Smooth muscle cell (in vitro differentiated cells): ENCODE results near the gene ZNF625. TPM values are rescaled to one million over a fixed set of nuclear protein-coding genes. Genes with fewer than 3 reads are reported as not detected.

Source experiments
- DNase-seq: peaks from one replicate; lab custom pipeline; 2025; ENCODE audit not compliant: unreplicated experiment; lab: John Stamatoyannopoulos, UW
- H2AFZ ChIP-seq: fragments of 200-600 bp; sonication (generic); 2 replicates; pipeline ENCODE4 v1.6.0; 2016; ENCODE audit warnings: antibody characterized with exemption, low read depth, mild to moderate bottlenecking
- H3F3A ChIP-seq: fragments of 200-600 bp; sonication (generic); 2 replicates; pipeline ENCODE4 v1.6.0; 2017; ENCODE audit warnings: antibody characterized with exemption, low read depth
- H3K27ac ChIP-seq: fragments of 200-600 bp; sonication (generic); 2 replicates; pipeline ENCODE4 v1.5.1; 2016; ENCODE audit warnings: low read depth, mild to moderate bottlenecking
- H3K27me3 ChIP-seq: fragments of 200-600 bp; sonication (generic); 2 replicates; pipeline ENCODE4 v1.6.1; 2016; ENCODE audit warnings: low read depth, mild to moderate bottlenecking
- H3K36me3 ChIP-seq: fragments of 200-600 bp; sonication (generic); 2 replicates; pipeline ENCODE4 v1.5.1; 2016; ENCODE audit warnings: low read depth
- H3K4me1 ChIP-seq: fragments of 200-600 bp; sonication (generic); 2 replicates; pipeline ENCODE4 v1.5.1; 2016; ENCODE audit warnings: low read depth
- H3K4me2 ChIP-seq: fragments of 200-600 bp; sonication (generic); 2 replicates; pipeline ENCODE4 v1.6.0; 2016; ENCODE audit warnings: mild to moderate bottlenecking
- H3K4me3 ChIP-seq: fragments of 200-600 bp; sonication (generic); 2 replicates; pipeline ENCODE4 v1.5.1; 2016; ENCODE audit warnings: mild to moderate bottlenecking
- H3K79me2 ChIP-seq: fragments of 200-600 bp; sonication (generic); 2 replicates; pipeline ENCODE4 v1.6.0; 2016; ENCODE audit warnings: low read depth, mild to moderate bottlenecking
- H3K9ac ChIP-seq: fragments of 200-600 bp; sonication (generic); 2 replicates; pipeline ENCODE4 v1.6.0; 2016; ENCODE audit warnings: low read depth
- H3K9me3 ChIP-seq: fragments of 200-600 bp; sonication (generic); replicated peaks from 2 replicates; pipeline ENCODE4 v1.5.1; 2016; ENCODE audit warnings: low read depth
- H4K20me1 ChIP-seq: fragments of 200-600 bp; sonication (generic); 2 replicates; pipeline ENCODE4 v1.6.0; 2016; ENCODE audit warnings: low read depth
- CTCF ChIP-seq: fragments of 200-600 bp; sonication (generic); IDR thresholded peaks from 2 replicates; pipeline ENCODE4 v1.5.1; 2017; ENCODE audit warnings: borderline replicate concordance, mild to moderate bottlenecking, antibody characterized with exemption; ENCODE audit not compliant: insufficient read depth, poor library complexity, severe bottlenecking
- WGBS: methylation state at CpG from one replicate; pipeline ENCODE4 v1.1.7; 2016; ENCODE audit warnings: low lambda C conversion rate; 5-methylcytosine and 5-hydroxymethylcytosine counted together
- polyA plus RNA-seq: library from polyadenylated mRNA; unstranded; fragments of >200 nt; fragmentation: Nextera tagmentation; extraction: Ambion mirVana; gene quantifications from 2 replicates; pipeline ENCODE4 v1.2.1, GENCODE V29; 2016
- total RNA-seq: library from RNA; depleted of rRNA; stranded (reverse); fragments of >200 nt; gene quantifications from 2 replicates; pipeline ENCODE4 v1.2.3, GENCODE V29; 2014

ZNF625 gene
- total and polyA plus RNA-seq, 2 experiments from 2014 or later = 0.66 to 13.5 TPM

GRCh38 chr19:12155324-12155860, 1.1 kb downstream of the ZNF625 start:
- Histone ChIP-seq H3K79me2 (peaks cover 52% of the 10 kb centered on the region), H4K20me1 (peaks cover 22% of the 10 kb centered on the region), H3K4me3 (peak overlapping the region; percentile 94), H3K9ac (peak overlapping the region; percentile 81), H2AFZ (no peak overlapping the region), H3F3A (no peaks in the 10 kb centered on the region), H3K27ac (no peak overlapping the region), H3K36me3 (no peaks in the 10 kb centered on the region), H3K27me3 (no peaks in the 10 kb centered on the region), H3K4me1 (no peaks in the 10 kb centered on the region), H3K9me3 (no peaks in the 10 kb centered on the region), H3K4me2 (peak overlapping the region; percentile 98)
- 46% methylated on average over 11 of the region's 11 CpGs for WGBS
- DNase-seq = no peak
- TF ChIP-seq CTCF = no peak

GRCh38 chr19:12145348-12145747, 11.2 kb downstream of the ZNF625 start:
- no peak overlapping the region for H2AFZ ChIP-seq
- peaks cover 26% of the 10 kb centered on the region for H3K79me2 ChIP-seq
- H3K4me3 ChIP-seq = no peak overlapping the region
- H3F3A ChIP-seq = no peaks in the 10 kb centered on the region
- H3K4me2 ChIP-seq = no peak overlapping the region
- H3K4me1 ChIP-seq = peaks cover 6% of the 10 kb centered on the region
- H3K27me3 ChIP-seq = no peaks in the 10 kb centered on the region
- 96% methylated on average over 8 of the region's 8 CpGs for WGBS
- H3K27ac ChIP-seq = no peak overlapping the region
- H3K9me3 ChIP-seq = peaks cover 23% of the 10 kb centered on the region
- no peak overlapping the region for H3K9ac ChIP-seq
- no peak for DNase-seq
- H4K20me1 ChIP-seq = no peaks in the 10 kb centered on the region
- H3K36me3 ChIP-seq = peaks cover 33% of the 10 kb centered on the region
- no peak for TF ChIP-seq CTCF

GRCh38 chr19:12141405-12141736, 15.2 kb downstream of the ZNF625 start:
- Histone ChIP-seq H3K4me1 (peaks cover 16% of the 10 kb centered on the region), H4K20me1 (no peaks in the 10 kb centered on the region), H3K4me3 (no peak overlapping the region), H3F3A (no peaks in the 10 kb centered on the region), H3K9ac (no peak overlapping the region), H2AFZ (no peak overlapping the region), H3K9me3 (peaks cover 19% of the 10 kb centered on the region), H3K36me3 (peaks cover 24% of the 10 kb centered on the region), H3K4me2 (no peak overlapping the region), H3K27ac (no peak overlapping the region), H3K79me2 (peaks cover 25% of the 10 kb centered on the region), H3K27me3 (no peaks in the 10 kb centered on the region)
- no peak for DNase-seq
- TF ChIP-seq CTCF = no peak
- WGBS = 64% methylated on average over 10 of the region's 10 CpGs
